H1 (cell line): Measurements from ENCODE around the gene POU6F2. TPM values are rescaled to one million over a fixed set of nuclear protein-coding genes. Genes with fewer than 3 reads are reported as not detected.
A peak's percentile ranks its signal among the peaks of the same experiment; 100 is the strongest.

Source experiments
- CTCF ChIA-PET: fragments of 300-600 bp; sonication (Branson Sonifier 250); formaldehyde crosslinking; loops from one replicate; lab custom pipeline; 2021; ENCODE audit not compliant: partially characterized antibody; lab: Charles Lee
- POLR2A ChIA-PET: fragments of 300-600 bp; sonication (Branson Sonifier 250); formaldehyde crosslinking; loops from one replicate; lab custom pipeline; 2021; ENCODE audit warnings: inconsistent platforms; ENCODE audit not compliant: partially characterized antibody; lab: Charles Lee
- DNase-seq, 2 experiments: peaks; one replicate each; pipeline versions ENCODE4 v3.0.0 to v3.0.0-alpha.2; 2010 to 2022; ENCODE audit warnings: low spot score in 2 of 2, low read depth in 1 of 2, mixed read lengths in 1 of 2
- FAIRE-seq: peaks from 2 replicates; lab custom pipeline; 2011; peaks lifted over from hg19 to GRCh38; lab: Jason Lieb, UNC
- H2AFZ ChIP-seq: 2 replicates; pipeline ENCODE4 v1.8.1; 2012; ENCODE audit warnings: low read length, inconsistent platforms
- H2AK5ac ChIP-seq: 2 replicates; pipeline ENCODE4 v1.6.1; 2013; ENCODE audit warnings: low read depth, low read length
- H2BK120ac ChIP-seq: replicated peaks from 2 replicates; pipeline ENCODE3; 2013; ENCODE audit warnings: low read depth, low read length, inconsistent platforms
- H2BK12ac ChIP-seq: 2 replicates; pipeline ENCODE4 v1.6.1; 2013; ENCODE audit warnings: low read depth, low read length
- H2BK15ac ChIP-seq: 2 replicates; pipeline ENCODE4 v1.6.1; 2013; ENCODE audit warnings: low read length
- H2BK20ac ChIP-seq: 2 replicates; pipeline ENCODE4 v1.6.1; 2013; ENCODE audit warnings: low read length
- H2BK5ac ChIP-seq: 2 replicates; pipeline ENCODE4 v1.6.1; 2013; ENCODE audit warnings: low read depth, low read length
- H3K14ac ChIP-seq: 2 replicates; pipeline ENCODE4 v1.6.1; 2013; ENCODE audit warnings: inconsistent platforms; ENCODE audit not compliant: insufficient read length
- H3K18ac ChIP-seq: 2 replicates; pipeline ENCODE4 v1.6.1; 2013; ENCODE audit warnings: low read length; ENCODE audit errors: extremely low read depth
- H3K23ac ChIP-seq: 2 replicates; pipeline ENCODE4 v1.6.1; 2013; ENCODE audit warnings: inconsistent platforms; ENCODE audit not compliant: insufficient read length
- H3K23me2 ChIP-seq: 2 replicates; pipeline ENCODE4 v1.6.1; 2013; ENCODE audit warnings: low read depth, low read length
- H3K27ac ChIP-seq: 2 replicates; pipeline ENCODE4 v1.6.1; 2011; ENCODE audit warnings: low read depth, low read length, inconsistent platforms
- H3K27me3 ChIP-seq, 4 experiments: replicated peaks in 1 of 4; 1 replicate in 1 of 4; 2 replicates in 3 of 4; pipeline versions ENCODE4 v1.6.1 to v1.8.1; 2011 to 2013; ENCODE audit warnings: low read length in 3 of 4, mild to moderate bottlenecking in 3 of 4, inconsistent platforms in 2 of 4, mixed read lengths in 2 of 4, moderate library complexity in 1 of 4; ENCODE audit not compliant: control insufficient read depth in 3 of 4, insufficient read depth in 3 of 4; ENCODE audit errors: extremely low read depth in 1 of 4
- H3K36me3 ChIP-seq, 4 experiments: 2 replicates each; pipeline versions ENCODE4 v1.6.1 to v1.8.1; 2011 to 2013; ENCODE audit warnings: mild to moderate bottlenecking in 4 of 4, low read length in 3 of 4, moderate library complexity in 2 of 4, control low read depth in 1 of 4, inconsistent platforms in 1 of 4; ENCODE audit not compliant: insufficient read depth in 4 of 4, control insufficient read depth in 2 of 4
- H3K4ac ChIP-seq: replicated peaks from 2 replicates; pipeline ENCODE3; 2013; ENCODE audit warnings: low read length, low read depth, mixed read lengths, inconsistent platforms; ENCODE audit not compliant: insufficient read length
- H3K4me1 ChIP-seq, 4 experiments: replicated peaks in 1 of 4; 1 replicate in 1 of 4; 2 replicates in 3 of 4; pipeline versions ENCODE4 v1.6.1 to v1.8.1; 2011 to 2013; ENCODE audit warnings: low read length in 3 of 4, inconsistent platforms in 2 of 4, mixed read lengths in 1 of 4; ENCODE audit not compliant: insufficient read depth in 4 of 4, control insufficient read depth in 3 of 4
- H3K4me2 ChIP-seq, 2 experiments: 2 replicates each; pipeline versions ENCODE4 v1.6.1 to v1.8.1; 2011 to 2013; ENCODE audit warnings: low read depth in 2 of 2, low read length in 2 of 2, control low read depth in 1 of 2, inconsistent platforms in 1 of 2, mild to moderate bottlenecking in 1 of 2; ENCODE audit not compliant: insufficient read depth in 1 of 2
- H3K4me3 ChIP-seq, 4 experiments: fragments of 200-600, 300-600 bp in 1 of 4; sonication (generic), shearing (Covaris generic), sonication (Bioruptor Twin) in 1 of 4; 2 replicates each; pipeline versions ENCODE4 v1.5.1 to v1.8.1; 2011 to 2016; ENCODE audit warnings: low read length in 4 of 4, low read depth in 3 of 4, control low read depth in 2 of 4, inconsistent platforms in 2 of 4, mild to moderate bottlenecking in 2 of 4, mixed read lengths in 1 of 4, moderate library complexity in 1 of 4; ENCODE audit not compliant: insufficient read depth in 2 of 4; ENCODE audit errors: extremely low read depth in 1 of 4
- H3K56ac ChIP-seq: replicated peaks from 2 replicates; pipeline ENCODE3; 2013; ENCODE audit warnings: low read depth, mild to moderate bottlenecking, mixed read lengths, low read length, inconsistent platforms; ENCODE audit not compliant: insufficient read length
- H3K79me1 ChIP-seq: 2 replicates; pipeline ENCODE4 v1.6.1; 2013; ENCODE audit warnings: low read depth, low read length, control low read depth
- H3K79me2 ChIP-seq, 2 experiments: 2 replicates each; pipeline versions ENCODE4 v1.6.1 to v1.8.1; 2012 to 2013; ENCODE audit warnings: low read length in 2 of 2, mild to moderate bottlenecking in 2 of 2, inconsistent platforms in 1 of 2; ENCODE audit not compliant: insufficient read depth in 2 of 2, control insufficient read depth in 1 of 2
- H3K9ac ChIP-seq, 4 experiments: replicated peaks in 1 of 4; 1 replicate in 1 of 4; 2 replicates in 3 of 4; pipeline versions ENCODE4 v1.6.1 to v1.8.1; 2011 to 2013; ENCODE audit warnings: low read depth in 3 of 4, low read length in 3 of 4, control low read depth in 2 of 4, mild to moderate bottlenecking in 2 of 4, moderate library complexity in 2 of 4, inconsistent platforms in 1 of 4; ENCODE audit errors: extremely low read depth in 1 of 4
- H3K9me3 ChIP-seq, 2 experiments: 2 replicates each; pipeline versions ENCODE4 v1.6.1 to v1.8.1; 2012 to 2013; ENCODE audit warnings: mild to moderate bottlenecking in 2 of 2, moderate library complexity in 2 of 2, control low read depth in 1 of 2, inconsistent platforms in 1 of 2, low read depth in 1 of 2, low read length in 1 of 2, mixed read lengths in 1 of 2; ENCODE audit not compliant: insufficient read depth in 2 of 2
- H4K20me1 ChIP-seq, 2 experiments: replicated peaks in 1 of 2; 2 replicates each; pipeline versions ENCODE3 to v1.8.1; 2011 to 2013; ENCODE audit warnings: inconsistent platforms in 2 of 2, low read length in 2 of 2, mild to moderate bottlenecking in 1 of 2; ENCODE audit not compliant: insufficient read depth in 2 of 2, control insufficient read depth in 1 of 2
- H4K5ac ChIP-seq: 2 replicates; pipeline ENCODE4 v1.6.1; 2013; ENCODE audit warnings: low read length, low read depth, mixed read lengths, inconsistent platforms; ENCODE audit not compliant: insufficient read length
- H4K8ac ChIP-seq: 2 replicates; pipeline ENCODE4 v1.8.0; 2013; ENCODE audit warnings: mild to moderate bottlenecking, moderate library complexity, low read length, inconsistent platforms; ENCODE audit not compliant: insufficient read depth; ENCODE audit errors: extremely low read depth
- H4K91ac ChIP-seq: replicated peaks from 2 replicates; pipeline ENCODE3; 2013; ENCODE audit warnings: low read length, mixed read lengths, inconsistent platforms; ENCODE audit not compliant: insufficient read length
- BRCA1 ChIP-seq: IDR thresholded peaks from 2 replicates; pipeline ENCODE4 v1.6.1; 2012; ENCODE audit warnings: low read depth, low read length, improper control_type of control experiment
- CBX5 ChIP-seq: fragments of 300-800, 300-1000 bp; sonication (generic); IDR thresholded peaks from 2 replicates; pipeline ENCODE4 v1.7.1; 2016; ENCODE audit warnings: antibody characterized with exemption, low read length, low read depth
- CTBP2 ChIP-seq: IDR thresholded peaks from 2 replicates; pipeline ENCODE4 v1.7.0; 2011; ENCODE audit warnings: borderline replicate concordance, mild to moderate bottlenecking, moderate library complexity, mixed read lengths, low read length; ENCODE audit not compliant: insufficient read depth, insufficient read length
- EP300 ChIP-seq, 2 experiments: IDR thresholded peaks; 1 replicate in 1 of 2; 2 replicates in 1 of 2; pipeline ENCODE4 v1.6.1; 2011 to 2012; ENCODE audit warnings: low read depth in 2 of 2, low read length in 2 of 2, mild to moderate bottlenecking in 2 of 2, borderline replicate concordance in 1 of 2, inconsistent platforms in 1 of 2, moderate library complexity in 1 of 2
- FOSL1 ChIP-seq: IDR thresholded peaks from 2 replicates; pipeline ENCODE4 v1.6.1; 2011; ENCODE audit warnings: mild to moderate bottlenecking, low read depth, low read length, moderate library complexity; ENCODE audit not compliant: insufficient read depth
- JUND ChIP-seq: IDR thresholded peaks from 2 replicates; pipeline ENCODE4 v1.6.1; 2011; ENCODE audit warnings: mild to moderate bottlenecking, improper control_type of control experiment, low read length
- KDM1A ChIP-seq: fragments of 200-600, 300-600 bp; sonication (generic); IDR thresholded peaks from 2 replicates; pipeline ENCODE4 v1.7.1; 2016; ENCODE audit warnings: mild to moderate bottlenecking, low read length, borderline replicate concordance
- KDM5A ChIP-seq: fragments of 200-600 bp; IDR thresholded peaks from 2 replicates; pipeline ENCODE4 v1.7.1; 2012; ENCODE audit warnings: mild to moderate bottlenecking, low read length, inconsistent platforms, mixed read lengths
- POLR2A ChIP-seq, 2 experiments: IDR thresholded peaks; 1 replicate in 1 of 2; 2 replicates in 1 of 2; pipeline ENCODE4 v1.6.1; 2011; ENCODE audit warnings: low read depth in 2 of 2, low read length in 2 of 2, mild to moderate bottlenecking in 2 of 2; ENCODE audit errors: control extremely low read depth in 1 of 2
- RBBP5 ChIP-seq: IDR thresholded peaks from 2 replicates; pipeline ENCODE4 v1.7.1; 2012; ENCODE audit warnings: low read depth, mild to moderate bottlenecking, inconsistent platforms, low read length, moderate library complexity, borderline replicate concordance
- RFX5 ChIP-seq: IDR thresholded peaks from 2 replicates; pipeline ENCODE4 v1.6.1; 2011; ENCODE audit warnings: low read depth, low read length, improper control_type of control experiment, borderline replicate concordance
- SIRT6 ChIP-seq: IDR thresholded peaks from one replicate; pipeline ENCODE4 v1.7.1; 2012; ENCODE audit warnings: low read length, inconsistent platforms
- USF2 ChIP-seq: IDR thresholded peaks from 2 replicates; pipeline ENCODE4 v1.6.1; 2011; ENCODE audit warnings: low read length, improper control_type of control experiment
- WGBS, 2 experiments: shearing (Covaris generic) in 1 of 2; methylation state at CpG; one replicate each; pipeline versions ENCODE4 v1.1.6 to v1.1.7; 2013 to 2015; ENCODE audit warnings: low lambda C conversion rate in 2 of 2, mixed read lengths in 2 of 2, inconsistent platforms in 1 of 2, low coverage in 1 of 2, missing lambda C conversion rate in 1 of 2; ENCODE audit not compliant: insufficient replicate concordance in 2 of 2, insufficient coverage in 1 of 2, insufficient read length in 1 of 2; ENCODE audit errors: extremely low coverage in 1 of 2, missing lambda C conversion rate in 1 of 2; 5-methylcytosine and 5-hydroxymethylcytosine counted together
- polyA plus RNA-seq, 7 experiments: library from polyadenylated mRNA; depleted of rRNA in 3 of 7; stranded (reverse) in 5 of 7; unstranded in 2 of 7; fragments of >200 nt in 5 of 7; fragments of 200-250 nt in 2 of 7; gene quantifications; 1 replicate in 5 of 7; 2 replicates in 1 of 7; 4 replicates in 1 of 7; pipeline versions ENCODE4 v1.2.1 to v1.2.3, GENCODE V29; 2011 to 2013; ENCODE audit warnings: missing spikeins in 2 of 7, mixed read lengths in 2 of 7
- total RNA-seq: library from RNA; stranded (reverse); fragmentation: NEBNext Ultra II Directional; extraction: Animal tissue kit (Norgen Biotek cat#: 25700); gene quantifications from 2 replicates; pipeline ENCODE4 v1.2.1, GENCODE V29; 2021

POU6F2 gene
- total and polyA plus RNA-seq, 2 of the 8 experiments (the other 6 are each of a cell fraction or from before 2014, with no cell fraction given): 1.1 to 2.0 TPM

- H4K5ac ChIP-seq: no peak overlapping the region
- no peaks in the 10 kb centered on the region for H3K79me1 ChIP-seq
- peaks cover 0 to 3% (median 0%) of the 10 kb centered on the region in 4 experiments; a peak in 1 of 7 replicates for H3K4me1 ChIP-seq
- H3K56ac ChIP-seq: no peak overlapping the region
- H4K91ac ChIP-seq: no peak overlapping the region
- no peak overlapping the region for H2BK5ac ChIP-seq
- no peak overlapping the region for H3K14ac ChIP-seq
- H2BK120ac ChIP-seq: no peak overlapping the region
- H2AK5ac ChIP-seq: peak overlapping the region; percentile 78; the same call in 1 of the 2 replicates
- no peak overlapping the region for H3K27ac ChIP-seq
- WGBS, 2 experiments: 90% methylated on average over 9 of the region's 9 CpGs; no CpG with 5 or more reads in 1 of the 2 experiments
- no peak overlapping the region for H3K23ac ChIP-seq
- H2BK15ac ChIP-seq: peak overlapping the region; percentile 97; the same call in 1 of the 2 replicates
- no peak for FAIRE-seq
- H3K4me2 ChIP-seq: no peak overlapping the region
- H3K4me3 ChIP-seq: no peak overlapping the region
- no peaks in the 10 kb centered on the region for H3K27me3 ChIP-seq
- 0 out of 2 replicates have a peak overlapping the region, but pooled peaks have one; percentile 80 for H2BK12ac ChIP-seq
- ChIA-PET POLR2A (no interaction called here), CTCF (interaction anchor here (0.8 kb wide), 1 partner anchor 395 kb away, joined by 3 read pairs; no protein-coding TSS in a partner anchor)
- no peaks in the 10 kb centered on the region for H3K79me2 ChIP-seq
- no peak for DNase-seq
- H4K8ac ChIP-seq: no peak overlapping the region
- no peaks in the 10 kb centered on the region; a peak in 1 of 8 replicates for H3K36me3 ChIP-seq
- H2BK20ac ChIP-seq: no peak overlapping the region
- no peak overlapping the region; the same call in 1 of the 2 replicates for H3K18ac ChIP-seq
- no peak overlapping the region for H3K4ac ChIP-seq
- no peak overlapping the region for H2AFZ ChIP-seq
- no peak overlapping the region for H3K9ac ChIP-seq
- H4K20me1 ChIP-seq: no peaks in the 10 kb centered on the region
- no peaks in the 10 kb centered on the region for H3K9me3 ChIP-seq
- no peaks in the 10 kb centered on the region; the same call in 1 of the 2 replicates for H3K23me2 ChIP-seq
- TF ChIP-seq CTBP2 (no peak), RBBP5 (no peak), FOSL1 (no peak), POLR2A (IDR thresholded peaks at IDR 0.05; ENCODE audit: control extremely low read depth in 1 of 2, low read depth in 2 of 2, low read length in 2 of 2) (no peak), RFX5 (no peak), KDM1A (no peak), CBX5 (no peak), BRCA1 (no peak), KDM5A (no peak), USF2 (no peak), EP300 (IDR thresholded peaks at IDR 0.05; ENCODE audit: borderline replicate concordance in 1 of 2, low read depth in 2 of 2, low read length in 2 of 2) (no peak), JUND (no peak), SIRT6 (no peak)
Observed at GRCh38 chr7:39016609-39017008, 38.9 kb downstream of the POU6F2 start.
